PC-3 (cell line): Measurements from ENCODE around the gene ANOS1.
"Not testable (repeated sequence)": the region's sequence is repeated elsewhere in the genome, so short reads cannot be mapped to it uniquely, and the experiment has no call there.

Experiments
- EZH2 ChIP-seq: fragments of 300-600 bp; sonication (generic); IDR thresholded peaks from one replicate; pipeline ENCODE4 v1.6.1; 2017; ENCODE audit warnings: antibody characterized with exemption, mild to moderate bottlenecking, low read length; ENCODE audit not compliant: unreplicated experiment
- EZH2phosphoT487 ChIP-seq: fragments of 300-600 bp; sonication (generic); IDR thresholded peaks from 2 replicates; pipeline ENCODE4 v1.6.1; 2018; ENCODE audit warnings: mild to moderate bottlenecking, antibody characterized with exemption, low read length, borderline replicate concordance
- TF ChIP-seq, protein P1 (sequence below): fragments of 300-600 bp; sonication (generic); conservative IDR thresholded peaks from 2 replicates; pipeline ENCODE4 v1.5.1; 2017; ENCODE audit warnings: antibody characterized with exemption, low read depth, mild to moderate bottlenecking, low read length

DNA sequence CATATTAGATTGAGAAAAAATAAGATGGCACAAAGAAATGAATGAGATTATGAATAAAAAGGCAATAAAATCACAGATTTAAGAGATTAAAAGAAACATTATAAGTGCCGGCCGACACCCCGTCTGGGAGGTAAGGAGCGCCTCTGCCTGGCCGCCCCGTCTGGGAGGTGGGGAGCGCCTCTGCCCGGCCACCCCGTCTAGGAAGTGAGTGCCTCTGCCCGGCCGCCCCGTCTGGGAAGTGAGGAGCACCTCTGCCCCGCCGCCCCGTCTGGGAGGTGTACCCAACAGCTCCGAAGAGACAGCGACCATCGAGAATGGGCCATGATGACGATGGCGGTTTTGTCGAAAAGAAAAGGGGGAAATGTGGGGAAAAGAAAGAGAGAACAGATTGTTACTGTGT, 229.8 kb downstream of the ANOS1 start:
- TF ChIP-seq, protein P1, sequence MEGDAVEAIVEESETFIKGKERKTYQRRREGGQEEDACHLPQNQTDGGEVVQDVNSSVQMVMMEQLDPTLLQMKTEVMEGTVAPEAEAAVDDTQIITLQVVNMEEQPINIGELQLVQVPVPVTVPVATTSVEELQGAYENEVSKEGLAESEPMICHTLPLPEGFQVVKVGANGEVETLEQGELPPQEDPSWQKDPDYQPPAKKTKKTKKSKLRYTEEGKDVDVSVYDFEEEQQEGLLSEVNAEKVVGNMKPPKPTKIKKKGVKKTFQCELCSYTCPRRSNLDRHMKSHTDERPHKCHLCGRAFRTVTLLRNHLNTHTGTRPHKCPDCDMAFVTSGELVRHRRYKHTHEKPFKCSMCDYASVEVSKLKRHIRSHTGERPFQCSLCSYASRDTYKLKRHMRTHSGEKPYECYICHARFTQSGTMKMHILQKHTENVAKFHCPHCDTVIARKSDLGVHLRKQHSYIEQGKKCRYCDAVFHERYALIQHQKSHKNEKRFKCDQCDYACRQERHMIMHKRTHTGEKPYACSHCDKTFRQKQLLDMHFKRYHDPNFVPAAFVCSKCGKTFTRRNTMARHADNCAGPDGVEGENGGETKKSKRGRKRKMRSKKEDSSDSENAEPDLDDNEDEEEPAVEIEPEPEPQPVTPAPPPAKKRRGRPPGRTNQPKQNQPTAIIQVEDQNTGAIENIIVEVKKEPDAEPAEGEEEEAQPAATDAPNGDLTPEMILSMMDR = not testable (repeated sequence)
- TF ChIP-seq EZH2, EZH2phosphoT487: not testable (repeated sequence)
